ENCODE results near the gene BTG2.

BTG2 gene

DNA sequence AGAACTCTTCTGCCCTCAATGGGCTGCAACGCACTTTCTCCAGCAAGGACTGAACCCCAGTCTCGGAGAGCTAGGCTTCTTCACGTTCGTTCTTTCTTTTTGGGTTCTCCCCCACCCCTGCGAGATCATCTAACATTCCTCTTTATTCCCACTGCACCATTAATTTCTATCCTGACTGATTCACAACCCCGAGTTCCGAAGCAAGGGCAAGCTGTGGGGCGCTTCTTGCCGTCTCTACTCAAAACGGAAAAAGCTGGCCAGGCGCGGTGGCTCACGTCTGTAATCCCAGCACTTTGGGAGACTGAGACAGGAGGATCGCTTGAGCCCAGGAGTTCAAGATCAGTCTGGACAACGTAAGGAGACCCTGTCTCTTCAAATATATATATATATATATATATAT lies 37.4 kb upstream of the BTG2 start:
- H3K4me3 ChIP-seq (replicated peaks; ENCODE audit: low read depth, low read length), result peak overlapping the region; percentile 59
- no peak for DNase-seq (ENCODE audit: low read depth)
- TF ChIP-seq, protein P1, sequence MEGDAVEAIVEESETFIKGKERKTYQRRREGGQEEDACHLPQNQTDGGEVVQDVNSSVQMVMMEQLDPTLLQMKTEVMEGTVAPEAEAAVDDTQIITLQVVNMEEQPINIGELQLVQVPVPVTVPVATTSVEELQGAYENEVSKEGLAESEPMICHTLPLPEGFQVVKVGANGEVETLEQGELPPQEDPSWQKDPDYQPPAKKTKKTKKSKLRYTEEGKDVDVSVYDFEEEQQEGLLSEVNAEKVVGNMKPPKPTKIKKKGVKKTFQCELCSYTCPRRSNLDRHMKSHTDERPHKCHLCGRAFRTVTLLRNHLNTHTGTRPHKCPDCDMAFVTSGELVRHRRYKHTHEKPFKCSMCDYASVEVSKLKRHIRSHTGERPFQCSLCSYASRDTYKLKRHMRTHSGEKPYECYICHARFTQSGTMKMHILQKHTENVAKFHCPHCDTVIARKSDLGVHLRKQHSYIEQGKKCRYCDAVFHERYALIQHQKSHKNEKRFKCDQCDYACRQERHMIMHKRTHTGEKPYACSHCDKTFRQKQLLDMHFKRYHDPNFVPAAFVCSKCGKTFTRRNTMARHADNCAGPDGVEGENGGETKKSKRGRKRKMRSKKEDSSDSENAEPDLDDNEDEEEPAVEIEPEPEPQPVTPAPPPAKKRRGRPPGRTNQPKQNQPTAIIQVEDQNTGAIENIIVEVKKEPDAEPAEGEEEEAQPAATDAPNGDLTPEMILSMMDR (IDR thresholded peaks at IDR 0.05; ENCODE audit: low read length, missing control alignments), result no peak

DNA sequence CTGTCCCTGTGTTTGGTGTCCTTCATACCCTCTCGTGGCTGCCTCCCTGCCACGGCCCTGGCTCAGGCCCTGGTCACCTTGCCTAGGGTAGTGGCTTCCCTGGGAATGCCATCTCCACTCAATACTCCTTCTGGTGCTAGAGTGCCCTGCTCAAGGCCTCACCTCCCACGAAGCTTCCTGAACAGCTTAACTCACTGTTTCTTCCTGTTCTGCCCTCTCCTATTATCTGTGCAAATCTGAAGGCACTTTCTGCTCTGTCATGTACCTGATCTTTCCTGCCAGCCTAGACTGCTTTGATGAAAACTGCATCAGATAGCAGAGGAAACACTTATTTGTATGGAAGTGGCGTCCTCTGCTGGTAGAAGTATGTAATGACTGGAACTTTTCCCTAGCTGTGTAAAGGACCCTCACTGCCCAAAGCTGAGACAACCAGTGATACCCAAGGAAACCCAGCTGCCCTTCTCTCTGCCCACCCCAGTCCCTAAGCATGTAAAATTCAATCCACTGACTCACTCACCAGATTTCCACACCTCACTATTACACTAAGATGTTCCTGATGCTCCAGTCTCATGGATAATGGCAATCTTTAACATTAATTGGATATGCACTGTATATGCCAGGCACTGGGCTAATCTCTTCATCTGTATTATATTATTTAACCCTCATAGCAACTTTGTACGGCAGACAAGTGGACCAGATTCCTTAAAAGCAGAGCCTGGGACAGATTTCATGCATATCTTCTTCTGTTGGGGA lies 36.2 kb upstream of the BTG2 start:
- TF ChIP-seq, protein P1 (IDR thresholded peaks at IDR 0.05; ENCODE audit: low read length, missing control alignments), result peak; percentile 97
- no peak overlapping the region for H3K4me3 ChIP-seq (replicated peaks; ENCODE audit: low read depth, low read length)
- DNase-seq (ENCODE audit: low read depth), result peak; percentile 82

DNA sequence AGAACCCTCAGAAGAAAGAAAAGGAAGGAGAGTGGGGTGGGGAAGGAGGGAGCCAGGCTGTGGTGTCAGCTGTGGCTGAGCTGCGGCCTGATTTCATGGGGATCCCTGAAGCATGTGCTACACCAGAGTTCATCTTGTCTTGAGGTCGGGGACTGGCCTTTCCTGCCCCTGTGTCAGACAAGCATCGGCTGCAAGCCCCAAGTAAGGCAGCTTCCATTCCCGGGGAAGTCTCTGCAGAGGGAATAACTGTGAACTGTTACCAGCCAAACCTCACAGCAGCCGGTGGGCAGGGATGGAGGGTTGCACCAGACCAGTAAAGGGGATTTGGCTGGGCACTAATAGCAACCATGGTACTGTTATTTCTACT lies 35.7 kb upstream of the BTG2 start:
- H3K4me3 ChIP-seq (replicated peaks; ENCODE audit: low read depth, low read length), result no peak overlapping the region
- DNase-seq (ENCODE audit: low read depth), result no peak
- TF ChIP-seq, protein P1 (IDR thresholded peaks at IDR 0.05; ENCODE audit: low read length, missing control alignments), result no peak

DNA sequence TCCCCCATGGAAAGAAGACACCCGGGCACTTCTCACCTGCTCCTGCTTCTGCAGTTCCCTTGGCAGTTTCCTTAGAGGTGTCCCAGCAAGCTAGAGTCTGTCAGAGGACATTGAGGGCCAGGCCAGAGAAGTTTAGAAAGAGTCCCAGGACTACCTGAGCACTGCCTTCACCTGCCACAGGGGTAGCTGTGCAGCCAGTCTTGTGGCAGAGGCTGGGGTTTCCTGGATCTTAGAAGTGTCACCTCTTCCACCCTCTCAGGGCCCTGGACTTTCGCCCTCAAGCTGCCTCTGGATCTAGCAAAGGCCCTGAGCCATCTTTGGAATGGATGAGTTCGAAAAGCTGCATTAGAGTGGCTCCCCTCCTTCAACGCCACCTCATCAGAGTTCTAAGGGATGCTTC lies 34.9 kb upstream of the BTG2 start:
- no peak overlapping the region for H3K4me3 ChIP-seq (replicated peaks; ENCODE audit: low read depth, low read length)
- TF ChIP-seq, protein P1 (IDR thresholded peaks at IDR 0.05; ENCODE audit: low read length, missing control alignments), result no peak
- no peak for DNase-seq (ENCODE audit: low read depth)

DNA sequence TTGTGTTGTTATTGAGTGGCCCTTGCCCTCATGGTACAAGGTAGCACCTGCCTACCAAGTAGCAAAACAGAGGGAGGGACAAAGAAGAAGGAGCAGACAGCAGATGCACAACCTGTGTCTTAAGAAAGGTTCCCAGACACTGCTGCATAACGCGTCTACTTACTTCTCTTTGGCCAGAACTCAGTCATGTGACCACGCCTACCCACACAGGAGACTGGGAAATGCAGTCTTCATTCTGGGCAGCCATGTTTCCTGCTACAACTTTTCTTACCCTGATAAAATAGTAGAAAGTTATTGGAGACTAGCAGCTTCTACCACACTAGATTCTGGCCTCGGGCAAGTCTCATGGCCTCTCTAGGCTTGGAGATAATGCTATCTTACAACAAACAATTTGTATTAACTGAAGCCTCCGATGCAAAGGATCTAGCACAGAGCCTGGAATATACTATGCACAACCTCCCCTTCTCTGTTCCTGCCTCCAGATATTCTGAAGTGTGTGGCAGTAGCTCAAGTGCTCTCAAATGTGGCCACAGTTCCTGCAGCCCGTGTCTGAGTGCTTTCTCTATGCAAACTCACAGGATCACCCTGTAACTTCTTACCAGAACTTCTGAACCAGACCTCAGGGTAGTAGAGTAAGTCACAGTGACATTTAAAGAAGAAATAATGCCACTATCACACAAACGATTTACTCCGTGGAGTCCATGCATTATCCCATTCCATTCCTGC lies 34.1 kb upstream of the BTG2 start:
- no peak overlapping the region for H3K4me3 ChIP-seq (replicated peaks; ENCODE audit: low read depth, low read length)
- TF ChIP-seq, protein P1 (IDR thresholded peaks at IDR 0.05; ENCODE audit: low read length, missing control alignments), result no peak
- DNase-seq (ENCODE audit: low read depth), result peak; percentile 82

DNA sequence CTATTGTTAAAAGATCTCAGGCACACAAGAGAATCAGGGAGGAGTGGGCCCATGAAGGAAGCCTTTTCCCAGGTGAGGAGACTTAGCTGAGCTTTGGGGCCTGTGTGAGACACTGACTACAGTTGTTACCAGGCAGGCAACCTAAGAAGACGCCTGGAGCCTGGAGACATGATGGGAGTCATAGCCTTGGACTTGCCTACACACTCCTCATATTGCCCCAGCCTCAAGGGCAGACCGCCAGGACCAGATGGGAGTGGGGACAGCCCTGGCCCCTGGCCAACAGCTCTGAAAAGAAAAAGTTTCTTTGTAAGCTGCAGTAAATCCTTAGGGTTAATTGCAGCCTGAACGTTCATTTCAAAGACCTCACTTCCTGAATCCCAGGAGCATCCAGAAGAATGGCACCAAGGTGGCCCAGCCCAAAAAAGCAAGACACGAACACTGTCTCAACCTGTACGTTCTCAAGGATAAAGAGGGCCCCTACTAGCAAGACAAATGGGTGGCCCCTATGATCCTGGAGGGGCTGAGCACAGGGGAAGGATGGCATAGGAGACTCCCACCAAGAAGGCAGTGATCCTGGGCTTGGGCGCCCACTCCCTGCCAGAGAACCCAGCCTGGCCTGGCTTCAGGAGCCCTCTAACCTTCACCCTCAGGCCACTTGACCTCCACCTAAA lies 33.2 kb upstream of the BTG2 start:
- no peak for DNase-seq (ENCODE audit: low read depth)
- TF ChIP-seq, protein P1 (IDR thresholded peaks at IDR 0.05; ENCODE audit: low read length, missing control alignments), result no peak
- no peak overlapping the region for H3K4me3 ChIP-seq (replicated peaks; ENCODE audit: low read depth, low read length)

Measured in fibroblast of pulmonary artery (primary cell).